ENCODE data around the gene SPATA2L.

SPATA2L gene

GRCh38 chr16:89651584-89651983 is 49.9 kb downstream of the SPATA2L start:
- no peak for DNase-seq (ENCODE audit: insufficient read length, low spot score)
- no peak for TF ChIP-seq CTCF (IDR thresholded peaks at IDR 0.05; ENCODE audit: insufficient read depth, missing control alignments)
- FAIRE-seq = no peak

- no peak for DNase-seq (ENCODE audit: insufficient read length, low spot score)
- FAIRE-seq = no peak
- no peak for TF ChIP-seq CTCF (IDR thresholded peaks at IDR 0.05; ENCODE audit: insufficient read depth, missing control alignments)
Observed at GRCh38 chr16:89646906-89647305, 54.6 kb downstream of the SPATA2L start.

Data from D721Med (cell line).